ENCODE data around the gene TLK1. TPM values are rescaled to one million over a fixed set of nuclear protein-coding genes. Genes with fewer than 3 reads are reported as not detected.

The TLK1 gene
- total RNA-seq, 4 donors from 2014 or later = 41.0 to 57.6 (median 51.6) TPM

- H3K4me3 ChIP-seq (replicated peaks in 1 of 3) = no peak overlapping the region
- peaks cover 27 to 48% of the 10 kb centered on the region in 2 donors for H3K36me3 ChIP-seq
- no peaks in the 10 kb centered on the region for H3K27me3 ChIP-seq
- no peaks in the 10 kb centered on the region for H3K9me3 ChIP-seq
- no peak for DNase-seq
- 80 to 82% methylated on average over 5 of the region's 5 CpGs for WGBS, 2 donors
- no peak overlapping the region for H3K27ac ChIP-seq
- TF ChIP-seq POLR2A (IDR thresholded peaks at IDR 0.05) (no peak), CTCF (IDR thresholded peaks at IDR 0.05) (no peak)
- peaks cover 0 to under 1% of the 10 kb centered on the region in 2 donors for H3K4me1 ChIP-seq
- intact Hi-C loops (cut with DNase I) = loop anchor here (5.0 kb wide), 1 partner anchor 195 kb away; the partner anchor contains the start of gene TLK1
Measured at GRCh38 chr2:170967553-170967952, 193.1 kb downstream of the TLK1 start.

- Histone ChIP-seq H3K27ac (no peak overlapping the region), H3K4me3 (replicated peaks in 1 of 3) (no peak overlapping the region), H3K4me1 (no peaks in the 10 kb centered on the region), H3K36me3 (peaks cover 28 to 55% of the 10 kb centered on the region in 2 donors), H3K27me3 (no peaks in the 10 kb centered on the region), H3K9me3 (no peaks in the 10 kb centered on the region)
- 83 to 88% methylated on average over 13 of the region's 13 CpGs for WGBS, 2 donors
- no peak for DNase-seq
- intact Hi-C loops (cut with DNase I) = loop anchor here (5.0 kb wide), 1 partner anchor 195 kb away; the partner anchor contains the start of gene TLK1
- TF ChIP-seq POLR2A (IDR thresholded peaks at IDR 0.05) (no peak), CTCF (IDR thresholded peaks at IDR 0.05) (peak in 1 of 6 experiments; percentile 9)
Measured at GRCh38 chr2:170966648-170967396, 193.9 kb downstream of the TLK1 start.

GRCh38 chr2:170965446-170966225 lies 195.1 kb downstream of the TLK1 start:
- H3K4me3 ChIP-seq (replicated peaks in 1 of 3) = no peak overlapping the region
- no peaks in the 10 kb centered on the region for H3K27me3 ChIP-seq
- WGBS, 2 donors = 80 to 88% methylated on average over 20 of the region's 20 CpGs
- H3K27ac ChIP-seq = no peak overlapping the region
- intact Hi-C loops (cut with DNase I) = loop anchor here (5.0 kb wide), 1 partner anchor 197 kb away; the partner anchor contains the start of gene TLK1
- H3K4me1 ChIP-seq = no peaks in the 10 kb centered on the region
- TF ChIP-seq POLR2A (IDR thresholded peaks at IDR 0.05) = no peak
- TF ChIP-seq CTCF (IDR thresholded peaks at IDR 0.05) = no peak
- DNase-seq = no peak
- no peaks in the 10 kb centered on the region for H3K9me3 ChIP-seq
- peaks cover 37 to 58% of the 10 kb centered on the region in 2 donors for H3K36me3 ChIP-seq

GRCh38 chr2:170963386-170963785 lies 197.3 kb downstream of the TLK1 start:
- no peaks in the 10 kb centered on the region for H3K27me3 ChIP-seq
- no peak for DNase-seq
- intact Hi-C loops (cut with DNase I) = no loop called here
- no peaks in the 10 kb centered on the region for H3K9me3 ChIP-seq
- peaks cover 44 to 58% of the 10 kb centered on the region in 2 donors for H3K36me3 ChIP-seq
- no peaks in the 10 kb centered on the region for H3K4me1 ChIP-seq
- H3K4me3 ChIP-seq (replicated peaks in 1 of 3) = no peak overlapping the region
- TF ChIP-seq POLR2A (IDR thresholded peaks at IDR 0.05) = no peak
- TF ChIP-seq CTCF (IDR thresholded peaks at IDR 0.05) = no peak
- H3K27ac ChIP-seq = no peak overlapping the region
- WGBS, 2 donors = 73 to 85% methylated on average over 5 of the region's 5 CpGs

All from thyroid gland (tissue), 4 donors.